NCI-H748 treated with DMSO at 0.1 percent for 48 hours (cell line): ENCODE data around the gene TPPP.
"Not testable (repeated sequence)": the region's sequence is repeated elsewhere in the genome, so short reads cannot be mapped to it uniquely, and the experiment has no call there.

Experiments
- DNase-seq: peaks from one replicate; lab custom pipeline; 2025; lab: John Stamatoyannopoulos, UW

TPPP gene

DNA sequence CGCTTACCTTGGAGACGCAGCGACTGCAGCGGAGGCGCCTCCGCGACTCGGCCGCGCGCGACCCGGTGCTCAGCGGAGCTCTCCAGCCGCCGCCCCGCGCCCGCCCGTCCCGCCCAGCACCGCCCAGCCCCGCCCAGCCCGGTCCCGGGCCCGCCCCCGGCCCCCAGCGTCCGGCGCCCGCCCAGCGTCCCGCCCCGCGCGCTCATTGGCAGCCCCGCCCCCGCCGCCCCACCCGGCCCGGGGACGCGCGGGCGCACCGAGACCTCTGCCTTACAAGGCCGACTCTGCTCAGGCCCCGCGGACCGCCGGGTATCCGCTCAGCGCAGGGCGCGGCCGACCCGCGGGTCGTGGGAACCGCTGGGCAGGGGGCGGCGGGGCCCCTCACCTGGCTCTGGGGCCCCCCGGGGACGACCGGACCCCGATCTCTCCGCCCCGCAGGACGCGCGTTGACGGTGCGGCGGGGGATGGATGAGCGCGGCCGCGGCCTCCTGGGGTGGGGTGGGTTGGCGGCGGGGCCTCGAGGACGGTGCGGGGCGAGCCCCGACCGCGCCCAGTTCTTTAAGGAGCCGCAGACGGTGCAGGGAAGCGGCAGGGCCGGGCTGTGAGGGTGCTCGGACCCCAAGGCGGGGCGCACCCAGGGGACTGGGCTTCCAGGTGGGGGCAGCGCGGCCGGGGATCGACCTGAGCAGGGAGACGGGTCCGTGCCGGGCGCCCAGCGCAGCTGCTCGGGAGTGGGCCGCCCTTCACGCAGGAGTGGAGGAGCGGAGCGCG, at the start of gene TPPP:
TPPP (minus strand) TSS at position 82 of the 771 bp plus-strand sequence. CDS start 15,292 bp downstream, outside the sequence.
- peak; percentile 99 for DNase-seq

DNA sequence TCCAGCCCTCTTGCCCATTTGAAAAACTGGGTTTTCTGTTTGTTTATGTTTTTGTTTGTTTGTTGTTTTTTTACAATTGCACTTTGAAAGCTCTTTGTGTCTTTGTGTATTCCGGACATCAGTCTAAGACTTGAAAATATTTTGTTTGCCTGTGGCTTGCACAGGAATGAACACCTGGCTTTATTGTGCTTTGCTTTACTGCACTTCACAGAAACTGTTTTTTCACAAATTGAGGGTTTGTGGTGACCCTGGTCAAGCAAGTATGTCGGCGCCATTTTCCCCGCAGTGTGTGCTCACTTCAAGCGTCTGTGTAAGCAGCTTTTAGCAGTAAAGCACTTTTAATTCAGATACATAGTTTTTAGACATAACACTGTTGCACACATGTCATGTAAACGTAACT, 49.1 kb upstream of the TPPP start:
- not testable (repeated sequence) for DNase-seq

DNA sequence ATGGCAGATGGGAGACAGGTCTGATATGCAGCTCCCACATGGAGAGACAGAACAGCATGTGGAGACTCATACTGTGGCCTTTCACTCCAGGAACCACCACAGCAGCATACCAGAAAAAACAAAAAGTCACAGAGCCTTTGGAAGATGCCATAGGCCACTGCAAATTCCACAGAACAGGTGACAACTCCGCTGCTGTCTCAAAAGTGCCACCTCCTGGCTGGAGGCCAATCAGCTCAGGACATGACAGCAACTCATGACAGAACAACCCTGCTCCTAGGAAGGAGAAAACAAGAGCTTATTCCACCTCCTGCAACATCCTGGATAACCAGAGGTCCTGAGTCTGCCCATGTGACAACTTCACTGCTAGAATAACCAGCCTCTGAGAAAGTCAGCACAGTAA, 41.0 kb upstream of the TPPP start:
- not testable (repeated sequence) for DNase-seq

- not testable (repeated sequence) for DNase-seq
These were observed 39.8 kb upstream of the TPPP start for GRCh38 chr5:732754-733454.

DNA sequence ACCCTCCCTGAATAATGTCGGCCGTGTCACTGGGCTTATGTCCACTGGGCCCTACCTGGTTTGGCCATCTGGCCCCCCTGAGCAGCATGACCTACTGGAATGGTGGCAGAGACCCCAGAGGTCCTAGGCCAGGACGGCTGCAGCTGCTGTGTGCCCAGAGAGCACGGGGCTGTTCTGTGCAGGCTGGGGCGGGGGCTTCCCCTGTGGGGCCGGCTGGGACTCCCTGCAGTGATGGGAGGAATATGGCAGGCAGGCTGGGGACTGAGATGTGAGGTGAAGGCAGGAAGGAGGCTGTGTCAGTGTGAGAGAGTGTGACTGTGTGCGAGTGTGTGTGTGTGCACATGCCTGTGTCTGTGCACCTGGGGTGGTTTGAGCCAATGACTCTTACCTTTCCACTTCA, 36.1 kb upstream of the TPPP start:
- DNase-seq = not testable (repeated sequence)

DNA sequence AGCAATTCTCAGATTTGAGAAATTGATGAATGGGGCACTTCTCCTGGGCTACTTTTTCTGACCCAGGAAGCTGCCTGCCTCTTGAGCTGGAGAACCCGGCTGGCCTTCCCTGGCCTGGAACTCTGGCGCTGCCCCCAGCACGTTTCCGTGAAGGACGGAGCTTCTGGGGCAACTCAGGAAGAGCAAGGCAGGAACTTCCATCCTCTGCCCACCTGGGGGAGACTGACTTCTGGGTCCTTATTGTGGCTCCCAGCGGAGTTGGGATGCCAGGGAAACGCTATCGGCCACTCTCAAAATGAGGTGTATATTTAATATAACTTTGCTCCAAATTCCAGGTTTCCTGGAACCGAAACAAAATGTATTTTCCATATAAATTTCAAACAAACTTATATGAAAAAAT, 33.9 kb upstream of the TPPP start:
- DNase-seq = not testable (repeated sequence)

- not testable (repeated sequence) for DNase-seq
These were observed 30.7 kb upstream of the TPPP start for GRCh38 chr5:723865-724264.

DNA sequence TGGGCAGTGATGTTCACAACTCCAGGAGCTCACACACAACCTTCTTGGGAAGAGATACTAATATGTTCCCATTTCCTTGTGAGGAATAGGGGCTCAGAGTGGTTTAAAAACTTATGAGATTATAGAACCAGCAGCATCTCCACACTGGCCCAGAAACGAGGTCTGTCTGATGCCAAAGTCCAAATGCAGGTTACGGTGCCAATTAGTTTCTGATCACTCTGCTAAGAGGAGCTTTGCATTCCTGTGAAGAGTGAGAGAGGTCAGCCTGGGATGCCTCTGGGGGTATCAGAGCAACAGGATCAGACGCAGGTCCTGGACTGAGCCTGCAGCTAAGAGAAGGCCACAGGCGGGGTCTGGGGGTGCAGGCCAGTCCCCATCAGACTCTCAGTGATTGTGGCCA, 30.2 kb upstream of the TPPP start:
- DNase-seq = not testable (repeated sequence)

GRCh38 chr5:719379-719778, 26.2 kb upstream of the TPPP start:
- not testable (repeated sequence) for DNase-seq

GRCh38 chr5:717143-717542, 24.0 kb upstream of the TPPP start:
- no peak for DNase-seq

DNA sequence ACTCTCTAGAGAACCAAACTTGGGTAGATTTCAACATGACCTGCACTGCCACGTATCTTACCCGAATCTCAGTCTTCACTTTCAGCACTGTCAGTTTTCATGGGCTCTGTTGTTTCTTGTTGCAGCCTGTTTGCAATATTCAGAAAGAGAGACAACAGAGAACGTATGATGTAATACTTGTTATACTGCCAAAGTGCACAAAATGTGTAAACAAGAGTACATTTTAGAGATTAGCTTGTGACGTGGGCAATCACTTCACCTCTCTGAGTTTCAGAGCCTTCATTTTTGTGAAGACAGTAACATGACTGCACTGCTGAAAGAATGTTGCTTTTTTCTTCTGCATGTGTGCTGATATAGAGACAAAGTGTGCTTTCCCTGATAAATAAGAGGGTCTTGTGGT, 23.6 kb upstream of the TPPP start:
- not testable (repeated sequence) for DNase-seq

DNA sequence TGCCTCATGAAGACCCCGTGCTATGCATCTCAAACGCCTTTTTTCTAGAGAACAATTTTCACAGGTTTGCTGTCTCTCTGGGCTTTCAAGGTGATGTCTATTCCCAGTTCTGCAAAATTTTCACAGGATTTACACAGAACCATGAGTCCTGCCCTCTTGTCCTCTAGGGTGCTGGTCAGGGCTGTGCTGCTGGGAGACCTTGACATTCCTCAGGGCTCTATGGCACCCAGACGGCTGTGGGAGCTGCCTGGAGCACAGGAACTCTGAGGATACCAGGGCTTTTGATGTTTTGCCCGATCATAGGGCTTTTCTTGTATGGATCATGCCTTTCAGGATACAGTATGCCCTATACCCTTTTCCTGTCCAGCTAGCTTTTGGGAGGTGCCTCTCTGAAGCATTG, 22.5 kb upstream of the TPPP start:
- DNase-seq = not testable (repeated sequence)

DNA sequence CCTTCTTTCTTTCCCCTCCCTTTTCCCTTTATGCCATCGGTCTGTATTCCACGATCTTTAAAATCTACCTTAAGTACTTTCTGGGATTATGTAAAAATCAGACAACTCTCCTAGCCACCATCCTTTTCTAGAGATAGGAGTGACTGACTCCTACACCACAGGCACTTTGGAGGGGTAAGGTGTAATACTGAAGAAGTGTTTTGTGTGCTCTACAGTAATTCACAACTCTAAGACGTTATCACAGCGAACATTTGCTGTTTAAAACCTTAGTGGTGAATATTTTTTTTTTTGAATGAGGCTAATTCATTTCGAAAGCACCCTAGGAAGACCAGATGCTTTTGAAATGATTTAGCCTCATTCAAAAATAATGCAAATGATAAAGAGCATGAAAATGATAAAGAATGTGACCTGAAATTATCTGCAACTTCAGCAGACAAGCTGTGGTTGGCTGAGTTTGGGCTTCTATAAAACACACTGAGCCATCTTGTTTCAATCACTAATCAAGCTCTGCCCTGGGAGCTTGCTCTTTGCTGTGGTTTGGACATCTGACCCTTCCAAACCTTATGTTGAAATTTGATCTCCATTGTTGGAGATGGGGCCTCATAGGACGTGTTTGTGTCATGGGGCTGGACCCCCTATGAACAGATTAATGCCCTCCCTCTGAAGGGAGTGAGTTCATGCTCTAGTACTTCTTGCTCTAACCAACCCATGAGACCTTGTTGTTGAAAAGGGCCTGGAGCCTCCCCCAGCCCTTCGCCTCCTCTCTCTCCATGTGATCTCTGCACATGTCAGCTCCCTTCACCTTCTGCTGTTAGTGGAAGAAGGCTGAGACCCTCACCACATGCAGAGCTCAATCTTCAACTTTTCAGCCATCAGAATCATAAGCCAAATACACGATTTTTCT, 21.3 kb upstream of the TPPP start:
- not testable (repeated sequence) for DNase-seq

DNA sequence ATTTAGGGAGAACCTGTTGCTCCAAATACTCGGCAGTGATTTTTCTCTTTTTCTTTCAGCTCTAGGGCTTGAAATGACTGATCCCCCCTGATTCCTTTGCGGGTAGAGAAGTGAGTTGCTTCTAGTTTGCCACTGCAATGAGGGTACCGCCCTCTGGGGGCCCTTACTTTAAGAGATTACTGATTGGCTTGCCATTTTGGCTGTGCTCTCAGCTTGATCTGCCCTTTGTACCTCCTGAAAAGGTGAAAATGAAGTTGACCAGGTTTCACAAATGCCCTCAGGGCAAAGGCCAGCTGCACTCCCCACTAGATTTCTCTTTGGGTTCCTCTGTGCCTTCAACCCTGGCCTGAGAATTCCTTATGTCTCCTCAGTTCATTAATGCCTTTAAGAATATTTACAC, 20.5 kb upstream of the TPPP start:
- not testable (repeated sequence) for DNase-seq

- DNase-seq = not testable (repeated sequence)
These were observed 15.8 kb upstream of the TPPP start for GRCh38 chr5:708848-709517.

DNA sequence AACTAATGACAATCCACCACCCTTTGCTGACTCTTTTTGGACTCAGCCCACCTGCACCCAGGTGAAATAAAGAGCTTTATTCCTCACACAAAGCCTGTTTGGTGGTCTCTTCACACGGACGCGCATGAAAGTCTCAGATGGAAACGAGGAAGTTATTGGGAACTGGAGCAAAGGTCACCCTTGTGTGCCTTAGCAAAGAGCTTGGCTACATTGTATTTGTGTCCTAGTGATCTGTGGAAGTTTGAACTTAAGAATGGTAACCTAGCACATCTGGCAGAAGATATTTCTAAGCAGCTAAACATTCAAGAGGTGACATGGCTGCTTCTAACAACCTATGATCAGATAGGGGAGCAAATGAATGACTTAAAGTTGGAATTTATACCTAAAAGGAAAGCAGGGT, 15.2 kb upstream of the TPPP start:
- not testable (repeated sequence) for DNase-seq

- DNase-seq = not testable (repeated sequence)
These were observed 13.0 kb upstream of the TPPP start for GRCh38 chr5:706127-706526.

GRCh38 chr5:696753-697702, 3.9 kb upstream of the TPPP start:
- peak; percentile 78 for DNase-seq

DNA sequence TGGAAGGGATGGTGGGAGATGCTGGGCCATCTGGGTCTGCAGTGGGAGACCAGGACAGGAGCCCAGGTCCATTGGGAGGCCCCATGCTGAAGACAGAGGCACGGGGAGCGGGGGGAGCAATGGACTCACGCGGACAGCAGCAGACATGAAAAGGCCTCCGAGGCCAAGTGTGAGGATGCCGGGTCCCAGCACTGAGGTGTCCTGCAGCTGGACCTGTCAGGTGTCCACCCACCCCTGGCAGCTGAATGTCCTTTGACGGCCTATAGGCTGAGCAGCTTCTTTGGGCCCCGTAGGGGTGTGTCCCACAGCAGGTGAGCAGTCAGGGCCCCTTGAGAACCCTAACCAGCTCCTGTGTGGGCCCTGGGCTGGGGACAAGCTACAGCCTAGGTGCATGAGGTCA, 3.0 kb upstream of the TPPP start:
- not testable (repeated sequence) for DNase-seq

DNA sequence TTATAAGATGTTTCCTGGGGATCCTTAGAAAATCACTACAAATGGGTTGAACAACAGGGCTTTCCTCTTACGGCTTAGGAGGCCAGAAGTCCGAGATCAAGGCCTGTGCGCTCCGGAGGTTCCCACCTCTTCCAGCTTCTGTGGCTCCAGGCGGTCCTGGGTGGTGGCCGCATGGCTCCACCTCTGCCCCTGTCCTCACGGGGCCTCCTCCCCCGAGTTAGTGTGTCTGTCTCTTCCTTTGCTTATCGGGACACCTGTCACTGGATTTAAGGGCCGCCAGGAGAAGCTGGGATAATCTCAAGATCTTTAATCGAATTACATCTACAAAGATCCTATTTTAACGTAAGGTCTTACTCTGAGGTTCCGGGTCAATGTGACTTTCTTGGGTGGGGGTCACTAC, 2.3 kb upstream of the TPPP start:
- not testable (repeated sequence) for DNase-seq

DNA sequence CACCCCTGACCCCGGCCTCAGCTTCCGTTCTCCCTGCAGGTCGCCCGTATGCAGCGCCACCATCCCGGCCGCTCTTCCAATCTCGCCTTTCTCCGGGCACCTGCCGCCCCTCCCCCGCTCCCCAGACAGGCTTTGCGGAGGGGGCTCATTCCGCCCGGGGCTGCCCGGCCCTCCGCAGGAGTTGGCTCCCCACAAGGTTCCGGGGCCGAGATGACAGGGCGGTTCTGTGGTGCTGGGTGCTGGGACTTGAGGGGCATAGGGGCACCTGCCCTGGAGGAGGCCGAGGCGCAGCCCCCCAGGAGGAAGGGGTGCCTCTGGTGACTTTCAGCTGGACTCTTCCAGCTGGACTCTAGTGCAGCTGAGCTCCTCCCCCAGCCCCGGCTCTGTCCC, 885 bp upstream of the TPPP start:
- not testable (repeated sequence) for DNase-seq
